Measurements from ENCODE around the gene SLC4A11.

SLC4A11 gene

GRCh38 chr20:3239026-3239866, at the start of gene SLC4A11:
Gene SLC4A11, minus strand, starts transcription at chr20:3239190. Its CDS starts 53 bp downstream, at chr20:3239137.
- DNase-seq (ENCODE audit: low read depth in 2 of 3, low spot score in 1 of 3): no peak

GRCh38 chr20:3283222-3283820, 44.3 kb upstream of the SLC4A11 start:
- no peak for DNase-seq (ENCODE audit: low read depth in 2 of 3, low spot score in 1 of 3)

- no peak for DNase-seq (ENCODE audit: low read depth in 2 of 3, low spot score in 1 of 3)
Measured at GRCh38 chr20:3282271-3283221, 43.6 kb upstream of the SLC4A11 start.

- no peak for DNase-seq (ENCODE audit: low read depth in 2 of 3, low spot score in 1 of 3)
Measured at GRCh38 chr20:3281437-3281836, 42.4 kb upstream of the SLC4A11 start.

- no peak for DNase-seq (ENCODE audit: low read depth in 2 of 3, low spot score in 1 of 3)
Measured at GRCh38 chr20:3279761-3280160, 40.8 kb upstream of the SLC4A11 start.

- no peak for DNase-seq (ENCODE audit: low read depth in 2 of 3, low spot score in 1 of 3)
Measured at GRCh38 chr20:3277686-3278465, 38.9 kb upstream of the SLC4A11 start.

GRCh38 chr20:3276680-3277015, 37.7 kb upstream of the SLC4A11 start:
- DNase-seq (ENCODE audit: low read depth in 2 of 3, low spot score in 1 of 3): no peak

GRCh38 chr20:3275966-3276679, 37.1 kb upstream of the SLC4A11 start:
- DNase-seq (ENCODE audit: low read depth in 2 of 3, low spot score in 1 of 3): no peak

GRCh38 chr20:3275064-3275935, 36.3 kb upstream of the SLC4A11 start:
- DNase-seq (ENCODE audit: low read depth in 2 of 3, low spot score in 1 of 3): no peak

GRCh38 chr20:3273371-3273770, 34.4 kb upstream of the SLC4A11 start:
- DNase-seq (ENCODE audit: low read depth in 2 of 3, low spot score in 1 of 3): no peak

GRCh38 chr20:3270051-3270450, 31.1 kb upstream of the SLC4A11 start:
- DNase-seq (ENCODE audit: low read depth in 2 of 3, low spot score in 1 of 3): no peak

- no peak for DNase-seq (ENCODE audit: low read depth in 2 of 3, low spot score in 1 of 3)
Measured at GRCh38 chr20:3262566-3262965, 23.6 kb upstream of the SLC4A11 start.

- no peak for DNase-seq (ENCODE audit: low read depth in 2 of 3, low spot score in 1 of 3)
Measured at GRCh38 chr20:3258429-3258828, 19.4 kb upstream of the SLC4A11 start.

- DNase-seq (ENCODE audit: low read depth in 2 of 3, low spot score in 1 of 3): no peak
Measured at GRCh38 chr20:3255728-3256127, 16.7 kb upstream of the SLC4A11 start.

GRCh38 chr20:3251806-3252205, 12.8 kb upstream of the SLC4A11 start:
- DNase-seq (ENCODE audit: low read depth in 2 of 3, low spot score in 1 of 3): no peak

GRCh38 chr20:3250091-3250504, 11.1 kb upstream of the SLC4A11 start:
- no peak for DNase-seq (ENCODE audit: low read depth in 2 of 3, low spot score in 1 of 3)

- no peak for DNase-seq (ENCODE audit: low read depth in 2 of 3, low spot score in 1 of 3)
Measured at GRCh38 chr20:3248993-3249347, 10.0 kb upstream of the SLC4A11 start.

GRCh38 chr20:3248167-3248992, 9.4 kb upstream of the SLC4A11 start:
- DNase-seq (ENCODE audit: low read depth in 2 of 3, low spot score in 1 of 3): no peak
